GM12865 (cell line): ENCODE measurements around the gene ARGLU1.

Experiments
- DNase-seq: peaks from one replicate; pipeline ENCODE4 v3.0.0; 2010; ENCODE audit warnings: low read depth
- H3K4me3 ChIP-seq: 2 replicates; pipeline ENCODE4 v1.5.1; 2011; ENCODE audit warnings: mild to moderate bottlenecking, low read depth, low read length, control low read depth
- CTCF ChIP-seq: IDR thresholded peaks from 2 replicates; pipeline ENCODE4 v1.5.1; 2011; ENCODE audit warnings: low read length, control low read depth, low read depth, inconsistent platforms; ENCODE audit not compliant: insufficient read depth; ENCODE audit errors: missing control alignments

ARGLU1 gene

GRCh38 chr13:106496072-106496997 lies 71.6 kb downstream of the ARGLU1 start:
- H3K4me3 ChIP-seq = no peak overlapping the region
- DNase-seq = no peak
- no peak for TF ChIP-seq CTCF

GRCh38 chr13:106494936-106495335 lies 73.0 kb downstream of the ARGLU1 start:
- no peak for DNase-seq
- no peak for TF ChIP-seq CTCF
- no peak overlapping the region for H3K4me3 ChIP-seq

- TF ChIP-seq CTCF = no peak
- no peak for DNase-seq
- no peak overlapping the region for H3K4me3 ChIP-seq
Observed at GRCh38 chr13:106494506-106494905, 73.4 kb downstream of the ARGLU1 start.

- no peak overlapping the region for H3K4me3 ChIP-seq
- DNase-seq = peak; percentile 67
- TF ChIP-seq CTCF = no peak
Observed at GRCh38 chr13:106493533-106494220, 74.3 kb downstream of the ARGLU1 start.

GRCh38 chr13:106492588-106493475 lies 75.1 kb downstream of the ARGLU1 start:
- no peak overlapping the region for H3K4me3 ChIP-seq
- DNase-seq = no peak
- TF ChIP-seq CTCF = no peak

- no peak for DNase-seq
- H3K4me3 ChIP-seq = no peak overlapping the region
Observed at GRCh38 chr13:106491928-106492587, 75.9 kb downstream of the ARGLU1 start.

More at GRCh38 chr13:106491928-106492587, 75.9 kb downstream of the ARGLU1 start:
- TF ChIP-seq CTCF = no peak
